ENCODE results near the gene FYN. TPM values are rescaled to one million over a fixed set of nuclear protein-coding genes. Genes with fewer than 3 reads are reported as not detected.
A peak's percentile ranks its signal among the peaks of the same experiment; 100 is the strongest.

The FYN gene
- total and polyA plus RNA-seq, 10 of the 15 experiments (the other 5 are each of a cell fraction or from before 2014, with no cell fraction given), result 51.4 to 247 (median 138) TPM

DNA sequence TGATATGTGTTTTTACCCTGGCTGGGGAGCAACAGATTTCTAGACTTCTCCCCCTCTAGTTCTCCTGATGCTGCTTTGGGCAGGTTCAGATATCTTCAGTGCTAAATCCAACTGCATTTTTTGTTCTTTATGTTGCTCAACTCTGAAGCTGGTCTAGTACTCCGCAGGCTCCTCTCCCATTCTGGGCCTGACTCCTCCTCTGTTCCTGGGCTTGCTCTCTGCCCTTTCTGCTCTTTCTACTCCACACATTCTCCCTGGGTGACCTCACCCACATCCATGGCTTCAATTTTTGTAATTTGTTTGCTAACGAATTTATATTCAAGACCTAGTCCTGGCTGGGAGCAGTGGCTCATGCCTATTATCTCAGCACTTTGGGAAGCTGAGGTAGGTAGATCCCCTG, 6.4 kb downstream of the FYN start (continued):
- TF ChIP-seq E4F1 (IDR thresholded peaks at IDR 0.05; ENCODE audit: borderline replicate concordance, partially characterized antibody), result no peak
- no peak for TF ChIP-seq POLR2AphosphoS2 (IDR thresholded peaks at IDR 0.05; ENCODE audit: low read depth, low read length)
- no peak for TF ChIP-seq TCF12 (IDR thresholded peaks at IDR 0.05; ENCODE audit: low read depth, low read length)
- TF ChIP-seq MYB (IDR thresholded peaks at IDR 0.05; ENCODE audit: borderline replicate concordance, low read depth, low read length), result no peak

GRCh38 chr6:111865909-111866546, 7.2 kb downstream of the FYN start:
- ChIA-PET RAD21 (ENCODE audit: unreplicated experiment) (interaction anchor here (1.2 to 2.4 kb wide), 4 partner anchors 20 to 103 kb away, joined by 5 to 11 read pairs (median 8); no protein-coding TSS in a partner anchor), SMC1A (ENCODE audit: uncharacterized antibody, unreplicated experiment) (interaction anchor here (1.2 to 9.5 kb wide), 11 partner anchors 19 to 126 kb away, joined by 3 to 65 read pairs (median 9); no protein-coding TSS in a partner anchor), CTCF (interaction anchor here (1.1 to 1.7 kb wide), 2 partner anchors 144 to 156 kb away, joined by 3 to 5 read pairs; no protein-coding TSS in a partner anchor), POLR2A (interaction anchor here (1.1 to 2.3 kb wide), 3 partner anchors 20 to 100 kb away, joined by 3 to 7 read pairs (median 5); no protein-coding TSS in a partner anchor)
- BruUV-seq (replicated peaks), result no TSS peak
- Histone ChIP-seq H3K4me3 (peak overlapping the region; percentile 10; the same call in 1 of the 2 replicates), H3K79me2 (ENCODE audit: control insufficient read depth, insufficient read depth, low read length) (peaks cover 94% of the 10 kb centered on the region), H3K36me3 (ENCODE audit: control insufficient read depth in 2 of 2, insufficient read depth in 2 of 2, low read length in 1 of 2) (peaks cover 0 to 3% of the 10 kb centered on the region in 2 experiments; a peak in 2 of 4 replicates), H3K27me3 (replicated peaks in 1 of 2; ENCODE audit: control insufficient read depth in 2 of 2, insufficient read depth in 2 of 2, low read length in 1 of 2) (no peaks in the 10 kb centered on the region), H3K4me1 (ENCODE audit: control insufficient read depth, insufficient read depth, low read length) (peaks cover 16% of the 10 kb centered on the region), H3K9me3 (replicated peaks; ENCODE audit: control insufficient read depth, insufficient read depth, low read length) (no peaks in the 10 kb centered on the region), H4K20me1 (ENCODE audit: control insufficient read depth, insufficient read depth) (no peaks in the 10 kb centered on the region; the same call in 1 of the 2 replicates), H3K27ac (ENCODE audit: control insufficient read depth, insufficient read depth) (no peak overlapping the region), H2AFZ (ENCODE audit: control insufficient read depth, low read depth, low read length) (no peak overlapping the region), H3K9ac (ENCODE audit: control insufficient read depth, insufficient read depth, low read length) (no peak overlapping the region), H3K4me2 (ENCODE audit: control insufficient read depth, insufficient read depth) (peak overlapping the region; percentile 58; the same call in 1 of the 2 replicates)
- intact Hi-C loops (cut with micrococcal nuclease; ENCODE audit: unreplicated experiment), result no loop called here
- no peak for DNase-seq (ENCODE audit: low read depth, low spot score)
- TF ChIP-seq EED (IDR thresholded peaks at IDR 0.05; ENCODE audit: low read depth) (no peak), PML (IDR thresholded peaks at IDR 0.05; ENCODE audit: low read length) (0 out of 2 replicates have a peak, but pooled peaks have one; percentile 21)
- in situ Hi-C loops (cut with MboI), result no loop called here
- FAIRE-seq, result no peak
- WGBS (ENCODE audit: insufficient coverage, insufficient replicate concordance, low lambda C conversion rate, missing lambda C conversion rate), result 67% methylated on average over 8 of the region's 8 CpGs
- ATAC-seq, result no peak
